IPS-15b (cell line): ENCODE measurements around the gene TUBB1.
"Not testable (repeated sequence)": the region's sequence is repeated elsewhere in the genome, so short reads cannot be mapped to it uniquely, and the experiment has no call there.

Experiments used
- H3K27me3 ChIP-seq: one replicate; pipeline ENCODE4 v1.6.1; 2013; ENCODE audit warnings: low read length; ENCODE audit not compliant: control insufficient read depth, insufficient read depth
- H3K36me3 ChIP-seq: one replicate; pipeline ENCODE4 v1.6.1; 2013; ENCODE audit warnings: low read length; ENCODE audit not compliant: control insufficient read depth, insufficient read depth
- H3K4me1 ChIP-seq: one replicate; pipeline ENCODE4 v1.6.1; 2013; ENCODE audit warnings: mild to moderate bottlenecking, low read length; ENCODE audit not compliant: control insufficient read depth, insufficient read depth
- H3K4me3 ChIP-seq: one replicate; pipeline ENCODE4 v1.5.1; 2013; ENCODE audit warnings: low read depth, low read length
- H3K9ac ChIP-seq: one replicate; pipeline ENCODE4 v1.6.1; 2013; ENCODE audit warnings: low read depth, mild to moderate bottlenecking, low read length
- H3K9me3 ChIP-seq: one replicate; pipeline ENCODE4 v1.6.1; 2013; ENCODE audit warnings: mild to moderate bottlenecking, low read length; ENCODE audit not compliant: control insufficient read depth, insufficient read depth

Gene TUBB1

GRCh38 chr20:59010321-59010994, 8.8 kb upstream of the TUBB1 start:
- Histone ChIP-seq H3K4me1 (peaks cover 2% of the 10 kb centered on the region), H3K9ac (no peak overlapping the region)

GRCh38 chr20:59010995-59011873, 8.0 kb upstream of the TUBB1 start:
- Histone ChIP-seq H3K4me3 (no peak overlapping the region), H3K27me3 (peaks cover 15% of the 10 kb centered on the region), H3K4me1 (peaks cover 2% of the 10 kb centered on the region), H3K9ac (no peak overlapping the region), H3K36me3 (no peaks in the 10 kb centered on the region), H3K9me3 (no peaks in the 10 kb centered on the region)

More at GRCh38 chr20:59010321-59010994, 8.8 kb upstream of the TUBB1 start:
- H3K36me3 ChIP-seq = no peaks in the 10 kb centered on the region
- H3K9me3 ChIP-seq = no peaks in the 10 kb centered on the region
- no peak overlapping the region for H3K4me3 ChIP-seq
- H3K27me3 ChIP-seq = peaks cover 15% of the 10 kb centered on the region

GRCh38 chr20:59011874-59012157, 7.4 kb upstream of the TUBB1 start:
- H3K27me3 ChIP-seq = peaks cover 15% of the 10 kb centered on the region
- H3K9ac ChIP-seq, H3K9me3 ChIP-seq, H3K36me3 ChIP-seq, H3K4me1 ChIP-seq, H3K4me3 ChIP-seq: not testable (repeated sequence)

- H3K4me1 ChIP-seq = no peaks in the 10 kb centered on the region
- H3K9me3 ChIP-seq = no peaks in the 10 kb centered on the region
- no peaks in the 10 kb centered on the region for H3K36me3 ChIP-seq
- H3K9ac ChIP-seq = no peak overlapping the region
- peaks cover 10% of the 10 kb centered on the region for H3K27me3 ChIP-seq
- no peak overlapping the region for H3K4me3 ChIP-seq
Measured at GRCh38 chr20:59013031-59013951, 5.9 kb upstream of the TUBB1 start.

- Histone ChIP-seq H3K9ac (no peak overlapping the region), H3K36me3 (no peaks in the 10 kb centered on the region), H3K9me3 (no peaks in the 10 kb centered on the region), H3K4me3 (no peak overlapping the region), H3K27me3 (peaks cover 5% of the 10 kb centered on the region), H3K4me1 (no peaks in the 10 kb centered on the region)
Measured at GRCh38 chr20:59013959-59014608, 5.1 kb upstream of the TUBB1 start.

- Histone ChIP-seq H3K36me3 (no peaks in the 10 kb centered on the region), H3K4me1 (no peaks in the 10 kb centered on the region), H3K27me3 (peaks cover 5% of the 10 kb centered on the region), H3K9ac (no peak overlapping the region), H3K9me3 (no peaks in the 10 kb centered on the region), H3K4me3 (no peak overlapping the region)
Measured at GRCh38 chr20:59014680-59015389, 4.4 kb upstream of the TUBB1 start.

- no peak overlapping the region for H3K9ac ChIP-seq
- H3K27me3 ChIP-seq = peaks cover 5% of the 10 kb centered on the region
- no peak overlapping the region for H3K4me3 ChIP-seq
- H3K36me3 ChIP-seq = no peaks in the 10 kb centered on the region
- H3K9me3 ChIP-seq = no peaks in the 10 kb centered on the region
- H3K4me1 ChIP-seq = no peaks in the 10 kb centered on the region
Measured at GRCh38 chr20:59015411-59015810, 3.8 kb upstream of the TUBB1 start.

- H3K9ac ChIP-seq = no peak overlapping the region
- no peaks in the 10 kb centered on the region for H3K9me3 ChIP-seq
- H3K4me3 ChIP-seq = no peak overlapping the region
- no peaks in the 10 kb centered on the region for H3K36me3 ChIP-seq
- H3K4me1 ChIP-seq = no peaks in the 10 kb centered on the region
- H3K27me3 ChIP-seq = peaks cover 5% of the 10 kb centered on the region
Measured at GRCh38 chr20:59015812-59016711, 3.2 kb upstream of the TUBB1 start.

- Histone ChIP-seq H3K4me3 (no peak overlapping the region), H3K9ac (no peak overlapping the region), H3K36me3 (no peaks in the 10 kb centered on the region), H3K9me3 (no peaks in the 10 kb centered on the region), H3K27me3 (peaks cover 5% of the 10 kb centered on the region), H3K4me1 (no peaks in the 10 kb centered on the region)
Measured at GRCh38 chr20:59016795-59017492, 2.3 kb upstream of the TUBB1 start.
